Measurements from ENCODE around the gene SHANK3.

- TF ChIP-seq CTCF (IDR thresholded peaks at IDR 0.05) (no peak), EZH2 (IDR thresholded peaks at IDR 0.05; ENCODE audit: borderline replicate concordance, insufficient read depth, low read depth, low read length, poor library complexity, severe bottlenecking) (no peak)
Measured at GRCh38 chr22:50687829-50688228, 15.2 kb downstream of the SHANK3 start.
